NT2/D1 (cell line): ENCODE results near the gene CCDC88A.

ENCODE experiments used
- DNase-seq: peaks from one replicate; pipeline ENCODE4 v3.0.0-alpha.2; 2011; ENCODE audit warnings: low read depth, low spot score
- H3K27me3 ChIP-seq: 2 replicates; pipeline ENCODE4 v1.6.0; 2011; ENCODE audit warnings: mild to moderate bottlenecking; ENCODE audit not compliant: insufficient read length, insufficient read depth
- H3K36me3 ChIP-seq: 2 replicates; pipeline ENCODE4 v1.6.1; 2011; ENCODE audit warnings: mild to moderate bottlenecking, low read length, mixed read lengths; ENCODE audit not compliant: insufficient read depth, insufficient read length
- H3K4me1 ChIP-seq: 2 replicates; pipeline ENCODE4 v1.5.1; 2011; ENCODE audit not compliant: insufficient read depth, insufficient read length
- H3K4me3 ChIP-seq: 2 replicates; pipeline ENCODE4 v1.5.1; 2011; ENCODE audit warnings: low read depth; ENCODE audit not compliant: insufficient read length
- H3K9ac ChIP-seq: 2 replicates; pipeline ENCODE4 v1.6.0; 2011; ENCODE audit warnings: low read depth; ENCODE audit not compliant: insufficient read length
- H3K9me3 ChIP-seq: 2 replicates; pipeline ENCODE4 v1.5.1; 2011; ENCODE audit warnings: mild to moderate bottlenecking, low read length; ENCODE audit not compliant: insufficient read depth
- SUZ12 ChIP-seq: IDR thresholded peaks from 2 replicates; pipeline ENCODE4 v1.6.1; 2011; ENCODE audit not compliant: insufficient read length, insufficient read depth; ENCODE audit errors: extremely low read depth
- YY1 ChIP-seq: IDR thresholded peaks from 2 replicates; pipeline ENCODE4 v1.6.1; 2011; ENCODE audit not compliant: insufficient read length, insufficient read depth
- ZNF274 ChIP-seq: IDR thresholded peaks from 2 replicates; pipeline ENCODE4 v1.6.1; 2011; ENCODE audit warnings: mild to moderate bottlenecking, low read depth, low read length

CCDC88A gene

DNA sequence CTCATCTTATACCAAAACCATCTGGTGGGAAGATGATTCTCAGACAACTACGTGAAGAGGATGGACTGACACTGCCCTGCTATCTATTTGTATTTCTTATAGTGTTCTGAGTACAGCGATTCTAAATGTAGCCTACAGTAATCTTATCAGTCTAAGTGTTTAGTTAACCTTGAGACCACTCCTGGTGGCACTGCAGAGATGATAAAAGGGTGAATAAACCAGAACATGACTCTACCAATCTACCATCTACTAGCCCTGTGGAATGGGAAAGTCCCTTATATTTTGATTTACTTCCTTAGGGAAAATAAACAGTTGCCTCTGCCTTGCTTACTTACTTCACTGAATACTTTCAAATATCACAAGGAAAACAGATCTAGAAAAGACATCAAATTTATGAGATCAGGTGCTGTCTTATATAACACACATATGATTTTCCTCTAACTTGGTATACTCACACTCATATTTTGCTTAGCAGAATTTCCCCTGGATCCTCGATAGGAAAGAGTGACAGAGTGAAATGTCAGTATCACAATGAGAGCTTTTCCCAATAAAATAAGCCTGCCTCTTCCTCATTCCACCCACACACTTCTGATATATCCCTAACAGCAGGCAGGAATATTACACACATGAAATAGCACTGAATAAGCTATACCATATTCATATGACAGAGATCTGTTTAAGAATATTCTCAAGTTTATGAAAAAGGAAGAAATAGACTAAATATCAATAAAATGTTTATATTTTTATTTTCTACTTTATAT lies 92.0 kb downstream of the CCDC88A start:
- Histone ChIP-seq H3K4me3 (no peak overlapping the region), H3K36me3 (peaks cover 22% of the 10 kb centered on the region), H3K9me3 (no peaks in the 10 kb centered on the region; the same call in 1 of the 2 replicates), H3K9ac (no peak overlapping the region), H3K27me3 (no peaks in the 10 kb centered on the region), H3K4me1 (no peaks in the 10 kb centered on the region)
- no peak for TF ChIP-seq ZNF274
- no peak for TF ChIP-seq SUZ12
- no peak for TF ChIP-seq YY1
- DNase-seq: no peak

GRCh38 chr2:55314985-55315384 lies 104.7 kb downstream of the CCDC88A start:
- no peak for DNase-seq
- H3K4me3 ChIP-seq: no peak overlapping the region
- TF ChIP-seq SUZ12 (no peak), YY1 (no peak), ZNF274 (no peak)
- no peak overlapping the region for H3K9ac ChIP-seq
- no peaks in the 10 kb centered on the region for H3K27me3 ChIP-seq
- H3K4me1 ChIP-seq: no peaks in the 10 kb centered on the region
- H3K36me3 ChIP-seq: peaks cover 64% of the 10 kb centered on the region
- H3K9me3 ChIP-seq: no peaks in the 10 kb centered on the region

DNA sequence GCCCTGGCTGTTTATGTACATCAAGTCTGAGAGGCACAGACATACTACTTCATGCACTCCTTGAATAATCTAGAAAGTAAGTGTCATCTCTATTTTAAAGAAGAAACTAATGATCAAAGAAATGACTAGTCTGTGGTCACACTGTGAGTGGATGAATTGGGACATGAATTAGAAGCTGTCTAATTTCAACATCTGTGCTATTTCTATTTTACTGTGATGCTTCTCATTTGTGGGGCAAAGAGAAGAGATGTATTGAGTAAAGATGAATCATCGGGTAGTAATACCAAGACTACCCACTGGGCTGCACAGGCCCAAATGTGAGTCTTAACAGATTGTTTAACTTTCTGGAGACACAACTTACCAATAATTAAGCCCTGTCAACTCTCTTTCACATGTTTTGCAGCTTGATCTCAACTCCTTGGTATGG lies 108.2 kb downstream of the CCDC88A start:
- TF ChIP-seq SUZ12: no peak
- no peak for TF ChIP-seq ZNF274
- no peak for TF ChIP-seq YY1
- H3K36me3 ChIP-seq: peaks cover 49% of the 10 kb centered on the region

DNA sequence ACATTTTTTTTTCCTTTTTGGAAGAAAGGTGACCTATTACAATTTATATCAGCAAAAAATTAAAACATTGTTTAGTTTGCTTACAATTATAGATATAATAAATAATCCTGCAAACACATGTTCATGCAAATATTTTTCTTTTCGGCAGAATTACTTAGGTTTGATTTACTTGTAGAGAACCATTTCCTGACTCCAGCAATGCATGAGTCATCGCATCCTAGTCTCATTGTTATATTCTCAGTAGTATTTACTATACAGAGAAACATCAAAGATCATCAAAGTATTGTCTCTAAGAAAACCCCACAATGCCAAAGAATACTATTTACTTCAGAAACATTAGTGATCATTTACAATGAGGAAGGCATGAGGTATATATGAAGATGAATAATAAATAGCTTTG lies 110.2 kb downstream of the CCDC88A start:
- peaks cover 31% of the 10 kb centered on the region for H3K36me3 ChIP-seq
- no peak overlapping the region for H3K4me3 ChIP-seq
- TF ChIP-seq SUZ12: no peak
- no peak for TF ChIP-seq YY1
- TF ChIP-seq ZNF274: no peak
- H3K4me1 ChIP-seq: no peaks in the 10 kb centered on the region
- no peaks in the 10 kb centered on the region for H3K9me3 ChIP-seq
- no peak overlapping the region for H3K9ac ChIP-seq
- DNase-seq: no peak
- no peaks in the 10 kb centered on the region for H3K27me3 ChIP-seq

More for the DNA sequence above, 108.2 kb downstream of the CCDC88A start:
- DNase-seq: no peak
- Histone ChIP-seq H3K9ac (no peak overlapping the region), H3K27me3 (no peaks in the 10 kb centered on the region), H3K4me1 (no peaks in the 10 kb centered on the region), H3K4me3 (no peak overlapping the region), H3K9me3 (no peaks in the 10 kb centered on the region)

DNA sequence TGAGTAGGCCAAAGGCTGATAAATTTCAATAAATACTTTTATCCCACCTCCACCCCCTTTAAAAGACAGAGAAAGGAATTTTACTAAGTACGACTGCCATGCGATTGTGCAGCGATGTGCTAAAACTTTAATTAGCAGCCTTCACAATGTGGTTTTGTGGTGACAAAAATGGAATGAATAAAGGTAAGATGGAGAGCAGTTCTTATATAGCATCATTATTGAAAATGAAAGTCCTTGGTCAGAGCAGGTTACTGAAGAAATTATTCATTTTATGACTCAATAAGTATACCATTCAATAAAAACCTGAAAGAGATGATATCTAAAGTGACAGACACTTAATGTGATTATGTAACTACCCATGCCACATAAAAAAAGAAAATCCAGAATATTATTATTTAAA lies 117.4 kb downstream of the CCDC88A start:
- TF ChIP-seq YY1 (no peak), ZNF274 (no peak), SUZ12 (no peak)
- Histone ChIP-seq H3K27me3 (no peaks in the 10 kb centered on the region), H3K9ac (no peak overlapping the region), H3K4me3 (no peak overlapping the region), H3K9me3 (no peaks in the 10 kb centered on the region), H3K4me1 (no peaks in the 10 kb centered on the region), H3K36me3 (peaks cover 30% of the 10 kb centered on the region)
- no peak for DNase-seq

- no peak overlapping the region for H3K9ac ChIP-seq
- H3K9me3 ChIP-seq: no peaks in the 10 kb centered on the region
- no peak for DNase-seq
- H3K36me3 ChIP-seq: peaks cover 31% of the 10 kb centered on the region
- no peak overlapping the region for H3K4me3 ChIP-seq
- TF ChIP-seq SUZ12 (no peak), YY1 (no peak), ZNF274 (no peak)
- H3K27me3 ChIP-seq: no peaks in the 10 kb centered on the region
- no peaks in the 10 kb centered on the region for H3K4me1 ChIP-seq
These were observed 118.4 kb downstream of the CCDC88A start for GRCh38 chr2:55301277-55301676.

GRCh38 chr2:55296393-55296792 lies 123.3 kb downstream of the CCDC88A start:
- peaks cover 31% of the 10 kb centered on the region for H3K36me3 ChIP-seq

More at GRCh38 chr2:55296393-55296792, 123.3 kb downstream of the CCDC88A start:
- Histone ChIP-seq H3K27me3 (no peaks in the 10 kb centered on the region), H3K4me3 (no peak overlapping the region), H3K9ac (no peak overlapping the region), H3K4me1 (no peaks in the 10 kb centered on the region), H3K9me3 (no peaks in the 10 kb centered on the region)
- no peak for TF ChIP-seq ZNF274
- no peak for TF ChIP-seq SUZ12
- no peak for TF ChIP-seq YY1
- no peak for DNase-seq
